Gastrocnemius medialis (tissue), 4 donors: ENCODE results near the gene PHF8. TPM values are rescaled to one million over a fixed set of nuclear protein-coding genes. Genes with fewer than 3 reads are reported as not detected.

ENCODE experiments used
- ATAC-seq, 2 donors: fragments of 150-250 bp; one replicate each; pipeline ENCODE4 v1.9.1; 2016
- DNase-seq, 2 donors: peaks; one replicate each; pipeline ENCODE4 v3.0.0-alpha.2; 2019
- H3K27ac ChIP-seq, 4 donors: fragments of 200-600 bp; sonication (generic); 1 replicate in 1 of 4; 2 replicates in 3 of 4; pipeline ENCODE4 v1.5.1; 2016 to 2018; ENCODE audit warnings: mild to moderate bottlenecking in 2 of 4, moderate library complexity in 1 of 4
- H3K27me3 ChIP-seq, 3 donors: fragments of 200-600 bp; sonication (generic) in 2 of 3; 1 replicate in 1 of 3; 2 replicates in 2 of 3; pipeline versions ENCODE4 v1.5.1 to v1.6.0; 2016 to 2019; ENCODE audit warnings: mild to moderate bottlenecking in 1 of 3, moderate library complexity in 1 of 3
- H3K36me3 ChIP-seq, 2 donors: fragments of 200-600 bp; sonication (generic) in 1 of 2; one replicate each; pipeline ENCODE4 v1.5.1; 2017 to 2018
- H3K4me1 ChIP-seq, 2 donors: fragments of 200-600 bp; sonication (generic) in 1 of 2; one replicate each; pipeline ENCODE4 v1.5.1; 2016 to 2017; ENCODE audit warnings: mild to moderate bottlenecking in 2 of 2
- H3K4me3 ChIP-seq, 4 donors: fragments of 200-600 bp; sonication (generic) in 3 of 4; 1 replicate in 1 of 4; 2 replicates in 3 of 4; pipeline ENCODE4 v1.5.1; 2016 to 2019; ENCODE audit warnings: mild to moderate bottlenecking in 2 of 4
- H3K9me3 ChIP-seq, 3 donors: fragments of 200-600 bp; sonication (generic) in 2 of 3; 1 replicate in 1 of 3; 2 replicates in 2 of 3; pipeline ENCODE4 v1.5.1; 2016 to 2019
- CTCF ChIP-seq, 5 experiments: fragments of 450-650 bp in 3 of 5; fragments of 200-600 bp in 2 of 5; sonication (generic) in 2 of 5; IDR thresholded peaks in 4 of 5; conservative IDR thresholded peaks in 1 of 5; 1 replicate in 4 of 5; 2 replicates in 1 of 5; pipeline ENCODE4 v1.5.1; 2016 to 2019; ENCODE audit warnings: antibody characterized with exemption in 5 of 5, mild to moderate bottlenecking in 3 of 5, moderate library complexity in 3 of 5
- POLR2A ChIP-seq, 2 donors: fragments of 450-650 bp; IDR thresholded peaks; one replicate each; pipeline ENCODE4 v1.6.1; 2017; ENCODE audit warnings: antibody characterized with exemption in 2 of 2, mild to moderate bottlenecking in 2 of 2, moderate library complexity in 2 of 2
- in situ Hi-C, 4 donors: fragments of 200-750 bp; cut with MboI; loops; one replicate each; pipeline versions ENCODE4 v1.15.0 to v1.8.0; 2017; ENCODE audit warnings: low sequenced_read_pairs in 4 of 4
- intact Hi-C: fragments of 100-400 bp; cut with DNase I; formaldehyde crosslinking; loops from one replicate; pipeline ENCODE4 v1.15.1; 2023; ENCODE audit warnings: low total_unique reads
- total RNA-seq, 4 donors: library from RNA; depleted of rRNA; stranded (reverse); fragments of >200 nt; gene quantifications; one replicate each; pipeline versions ENCODE4 v1.1.0 to v1.2.3, GENCODE V29; 2016

Gene PHF8
- total RNA-seq, 4 donors from 2014 or later, result 7.2 to 22.5 (median 13.9) TPM

DNA sequence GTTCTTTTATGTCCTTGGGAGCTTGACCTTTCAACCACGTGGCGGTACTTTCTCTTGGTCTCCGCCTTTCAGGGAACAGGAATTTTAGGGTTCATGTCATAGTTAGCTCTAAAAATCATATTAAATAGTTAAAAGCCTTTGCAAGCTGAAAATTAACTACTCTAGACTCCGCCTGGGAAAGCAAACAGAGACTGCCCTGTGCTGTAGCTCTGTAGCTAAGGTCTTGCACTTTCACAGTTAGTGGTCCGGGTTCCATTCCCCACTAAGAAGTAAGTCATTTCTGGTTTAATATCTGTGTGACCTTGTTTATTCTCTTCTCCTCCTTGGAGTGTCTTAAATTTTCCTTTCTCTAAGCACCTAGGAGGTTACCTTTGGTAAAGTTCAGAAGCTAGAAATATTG lies 118.2 kb downstream of the PHF8 start:
- Histone ChIP-seq H3K4me1 (no peaks in the 10 kb centered on the region), H3K4me3 (no peak overlapping the region), H3K27me3 (no peaks in the 10 kb centered on the region), H3K27ac (no peak overlapping the region), H3K9me3 (no peaks in the 10 kb centered on the region), H3K36me3 (no peaks in the 10 kb centered on the region)
- TF ChIP-seq CTCF (IDR thresholded peaks at IDR 0.05 in 4 of 5, conservative IDR thresholded peaks at IDR 0.05 in 1 of 5) (no peak), POLR2A (IDR thresholded peaks at IDR 0.05) (no peak)
- DNase-seq (no peak), ATAC-seq (no peak)
- in situ Hi-C loops (no loop called here), intact Hi-C loops (no loop called here)

DNA sequence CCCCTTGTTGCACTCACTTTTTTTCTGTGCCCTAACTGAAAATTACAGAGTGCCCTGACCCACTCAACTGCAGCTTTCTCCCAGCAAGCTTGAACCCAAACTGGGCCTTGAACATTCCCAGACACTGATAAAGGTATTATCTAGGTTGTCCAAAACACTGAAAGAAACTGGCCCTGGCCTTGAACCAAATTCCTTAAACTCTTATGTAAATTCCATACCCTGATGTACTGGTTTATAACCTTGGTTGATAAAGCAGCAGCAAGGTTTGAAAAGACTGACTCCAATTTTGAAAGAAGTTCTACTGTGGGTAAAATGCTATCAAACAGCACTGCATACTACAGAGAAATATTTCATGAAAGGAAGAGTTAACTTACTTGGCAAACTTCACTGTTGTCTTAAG lies 125.6 kb downstream of the PHF8 start:
- TF ChIP-seq POLR2A (IDR thresholded peaks at IDR 0.05) (no peak), CTCF (IDR thresholded peaks at IDR 0.05 in 4 of 5, conservative IDR thresholded peaks at IDR 0.05 in 1 of 5) (no peak)
- no peak overlapping the region for H3K4me3 ChIP-seq
- DNase-seq (no peak), ATAC-seq (no peak)
- intact Hi-C loops (no loop called here), in situ Hi-C loops (no loop called here)
- H3K4me1 ChIP-seq, result no peaks in the 10 kb centered on the region
- H3K36me3 ChIP-seq, result no peaks in the 10 kb centered on the region
- H3K27ac ChIP-seq, result no peak overlapping the region
- no peaks in the 10 kb centered on the region for H3K27me3 ChIP-seq
- H3K9me3 ChIP-seq, result no peaks in the 10 kb centered on the region

- no peak for ATAC-seq
- no peak overlapping the region for H3K27ac ChIP-seq
- H3K36me3 ChIP-seq, result no peaks in the 10 kb centered on the region
- in situ Hi-C loops (no loop called here), intact Hi-C loops (no loop called here)
- H3K4me3 ChIP-seq, result no peak overlapping the region
- no peaks in the 10 kb centered on the region for H3K9me3 ChIP-seq
- DNase-seq, result no peak
- no peaks in the 10 kb centered on the region for H3K27me3 ChIP-seq
- H3K4me1 ChIP-seq, result no peaks in the 10 kb centered on the region
- TF ChIP-seq POLR2A (IDR thresholded peaks at IDR 0.05) (no peak), CTCF (IDR thresholded peaks at IDR 0.05 in 4 of 5, conservative IDR thresholded peaks at IDR 0.05 in 1 of 5) (no peak)
Observed at GRCh38 chrX:53900623-53901022, 143.7 kb downstream of the PHF8 start.

- in situ Hi-C loops (no loop called here), intact Hi-C loops (no loop called here)
- H3K27ac ChIP-seq, result no peak overlapping the region
- TF ChIP-seq POLR2A (IDR thresholded peaks at IDR 0.05) (no peak), CTCF (IDR thresholded peaks at IDR 0.05 in 4 of 5, conservative IDR thresholded peaks at IDR 0.05 in 1 of 5) (no peak)
- H3K9me3 ChIP-seq, result no peaks in the 10 kb centered on the region
- H3K4me1 ChIP-seq, result no peaks in the 10 kb centered on the region
- no peak for DNase-seq
- H3K4me3 ChIP-seq, result no peak overlapping the region
- no peaks in the 10 kb centered on the region for H3K36me3 ChIP-seq
- no peak for ATAC-seq
- no peaks in the 10 kb centered on the region for H3K27me3 ChIP-seq
Observed at GRCh38 chrX:53895270-53895669, 149.0 kb downstream of the PHF8 start.

Other genes starting within 250 kb of the PHF8 start
- gene FAM120C, start 138.8 kb upstream of the PHF8 start, total RNA-seq, result 10 to 100 TPM in 2 of 4 donors, 1 to 10 TPM in 2; 4.7 to 12.8 (median 10.9) TPM